Measurements from ENCODE around the gene CHD5.

Gene CHD5

GRCh38 chr1:6130036-6130435, 50.1 kb downstream of the CHD5 start:
- Histone ChIP-seq H3K36me3 (ENCODE audit: insufficient read depth, low read length) (no peaks in the 10 kb centered on the region), H3K9me3 (ENCODE audit: low read depth, low read length) (no peaks in the 10 kb centered on the region), H3K27ac (no peak overlapping the region), H3K4me3 (no peak overlapping the region), H3K9ac (ENCODE audit: insufficient read length) (no peak overlapping the region)
- TF ChIP-seq FOXP2 (optimal IDR thresholded peaks at IDR 0.05; ENCODE audit: control extremely low read depth, extremely low read length, insufficient read depth) (no peak), POLR2AphosphoS5 (IDR thresholded peaks at IDR 0.05; ENCODE audit: borderline replicate concordance, low read depth, low read length) (no peak)
- DNase-seq (ENCODE audit: low read depth, low spot score): no peak

GRCh38 chr1:6129313-6129712, 50.8 kb downstream of the CHD5 start:
- Histone ChIP-seq H3K4me3 (no peak overlapping the region), H3K36me3 (ENCODE audit: insufficient read depth, low read length) (no peaks in the 10 kb centered on the region), H3K9me3 (ENCODE audit: low read depth, low read length) (no peaks in the 10 kb centered on the region), H3K27ac (no peak overlapping the region), H3K9ac (ENCODE audit: insufficient read length) (no peak overlapping the region)
- DNase-seq (ENCODE audit: low read depth, low spot score): no peak
- TF ChIP-seq FOXP2 (optimal IDR thresholded peaks at IDR 0.05; ENCODE audit: control extremely low read depth, extremely low read length, insufficient read depth): no peak
- no peak for TF ChIP-seq EZH2 (IDR thresholded peaks at IDR 0.05)
- no peak for TF ChIP-seq POLR2AphosphoS5 (IDR thresholded peaks at IDR 0.05; ENCODE audit: borderline replicate concordance, low read depth, low read length)

- no peak overlapping the region for H3K9ac ChIP-seq (ENCODE audit: insufficient read length)
- H3K27ac ChIP-seq: no peak overlapping the region
- H3K4me3 ChIP-seq: no peak overlapping the region
- TF ChIP-seq FOXP2 (optimal IDR thresholded peaks at IDR 0.05; ENCODE audit: control extremely low read depth, extremely low read length, insufficient read depth): no peak
- TF ChIP-seq EZH2 (IDR thresholded peaks at IDR 0.05): no peak
- TF ChIP-seq POLR2AphosphoS5 (IDR thresholded peaks at IDR 0.05; ENCODE audit: borderline replicate concordance, low read depth, low read length): no peak
- no peaks in the 10 kb centered on the region for H3K36me3 ChIP-seq (ENCODE audit: insufficient read depth, low read length)
- H3K9me3 ChIP-seq (ENCODE audit: low read depth, low read length): no peaks in the 10 kb centered on the region
- DNase-seq (ENCODE audit: low read depth, low spot score): no peak
These were observed 51.6 kb downstream of the CHD5 start for GRCh38 chr1:6128276-6129081.

GRCh38 chr1:6127587-6128163, 52.4 kb downstream of the CHD5 start:
- H3K9ac ChIP-seq (ENCODE audit: insufficient read length): no peak overlapping the region
- H3K4me3 ChIP-seq: peak overlapping the region; percentile 52
- no peaks in the 10 kb centered on the region for H3K36me3 ChIP-seq (ENCODE audit: insufficient read depth, low read length)
- no peaks in the 10 kb centered on the region for H3K9me3 ChIP-seq (ENCODE audit: low read depth, low read length)
- TF ChIP-seq FOXP2 (optimal IDR thresholded peaks at IDR 0.05; ENCODE audit: control extremely low read depth, extremely low read length, insufficient read depth) (no peak), POLR2AphosphoS5 (IDR thresholded peaks at IDR 0.05; ENCODE audit: borderline replicate concordance, low read depth, low read length) (peak; percentile 36; the same call in 1 of the 2 replicates), EZH2 (IDR thresholded peaks at IDR 0.05) (no peak)
- H3K27ac ChIP-seq: no peak overlapping the region
- no peak for DNase-seq (ENCODE audit: low read depth, low spot score)

- H3K9ac ChIP-seq (ENCODE audit: insufficient read length): no peak overlapping the region
- H3K27ac ChIP-seq: no peak overlapping the region
- no peaks in the 10 kb centered on the region for H3K36me3 ChIP-seq (ENCODE audit: insufficient read depth, low read length)
- TF ChIP-seq FOXP2 (optimal IDR thresholded peaks at IDR 0.05; ENCODE audit: control extremely low read depth, extremely low read length, insufficient read depth) (no peak), EZH2 (IDR thresholded peaks at IDR 0.05) (no peak), POLR2AphosphoS5 (IDR thresholded peaks at IDR 0.05; ENCODE audit: borderline replicate concordance, low read depth, low read length) (no peak)
- DNase-seq (ENCODE audit: low read depth, low spot score): no peak
- H3K9me3 ChIP-seq (ENCODE audit: low read depth, low read length): no peaks in the 10 kb centered on the region
- H3K4me3 ChIP-seq: no peak overlapping the region
These were observed 53.5 kb downstream of the CHD5 start for GRCh38 chr1:6126521-6127067.

- no peak for DNase-seq (ENCODE audit: low read depth, low spot score)
- Histone ChIP-seq H3K27ac (no peak overlapping the region), H3K9ac (ENCODE audit: insufficient read length) (no peak overlapping the region), H3K9me3 (ENCODE audit: low read depth, low read length) (no peaks in the 10 kb centered on the region), H3K4me3 (no peak overlapping the region), H3K36me3 (ENCODE audit: insufficient read depth, low read length) (no peaks in the 10 kb centered on the region)
- TF ChIP-seq POLR2AphosphoS5 (IDR thresholded peaks at IDR 0.05; ENCODE audit: borderline replicate concordance, low read depth, low read length) (no peak), EZH2 (IDR thresholded peaks at IDR 0.05) (no peak), FOXP2 (optimal IDR thresholded peaks at IDR 0.05; ENCODE audit: control extremely low read depth, extremely low read length, insufficient read depth) (no peak)
These were observed 54.1 kb downstream of the CHD5 start for GRCh38 chr1:6126028-6126427.

- Histone ChIP-seq H3K36me3 (ENCODE audit: insufficient read depth, low read length) (no peaks in the 10 kb centered on the region), H3K9me3 (ENCODE audit: low read depth, low read length) (no peaks in the 10 kb centered on the region), H3K27ac (no peak overlapping the region), H3K4me3 (no peak overlapping the region), H3K9ac (ENCODE audit: insufficient read length) (no peak overlapping the region)
- TF ChIP-seq POLR2AphosphoS5 (IDR thresholded peaks at IDR 0.05; ENCODE audit: borderline replicate concordance, low read depth, low read length): no peak
- TF ChIP-seq EZH2 (IDR thresholded peaks at IDR 0.05): no peak
- TF ChIP-seq FOXP2 (optimal IDR thresholded peaks at IDR 0.05; ENCODE audit: control extremely low read depth, extremely low read length, insufficient read depth): no peak
- DNase-seq (ENCODE audit: low read depth, low spot score): no peak
These were observed 54.8 kb downstream of the CHD5 start for GRCh38 chr1:6125366-6125765.

GRCh38 chr1:6124746-6125365, 55.3 kb downstream of the CHD5 start:
- Histone ChIP-seq H3K9ac (ENCODE audit: insufficient read length) (no peak overlapping the region), H3K27ac (no peak overlapping the region), H3K4me3 (no peak overlapping the region), H3K36me3 (ENCODE audit: insufficient read depth, low read length) (no peaks in the 10 kb centered on the region), H3K9me3 (ENCODE audit: low read depth, low read length) (no peaks in the 10 kb centered on the region)
- TF ChIP-seq POLR2AphosphoS5 (IDR thresholded peaks at IDR 0.05; ENCODE audit: borderline replicate concordance, low read depth, low read length): no peak
- no peak for TF ChIP-seq EZH2 (IDR thresholded peaks at IDR 0.05)
- TF ChIP-seq FOXP2 (optimal IDR thresholded peaks at IDR 0.05; ENCODE audit: control extremely low read depth, extremely low read length, insufficient read depth): no peak
- no peak for DNase-seq (ENCODE audit: low read depth, low spot score)
